Stimulated activated CD8-positive, alpha-beta memory T cell treated with anti-CD3 and anti-CD28 coated beads, Interleukin-7, amount 100 ng/mL, for 4 hours (primary cell): ENCODE measurements around the gene SBF2.
"Not testable (repeated sequence)": the region's sequence is repeated elsewhere in the genome, so short reads cannot be mapped to it uniquely, and the experiment has no call there.

Source experiments
- DNase-seq, 2 donors: peaks; one replicate each; pipeline ENCODE4 v3.0.0-alpha.2; 2020; ENCODE audit warnings: low read depth in 2 of 2

SBF2 gene

DNA sequence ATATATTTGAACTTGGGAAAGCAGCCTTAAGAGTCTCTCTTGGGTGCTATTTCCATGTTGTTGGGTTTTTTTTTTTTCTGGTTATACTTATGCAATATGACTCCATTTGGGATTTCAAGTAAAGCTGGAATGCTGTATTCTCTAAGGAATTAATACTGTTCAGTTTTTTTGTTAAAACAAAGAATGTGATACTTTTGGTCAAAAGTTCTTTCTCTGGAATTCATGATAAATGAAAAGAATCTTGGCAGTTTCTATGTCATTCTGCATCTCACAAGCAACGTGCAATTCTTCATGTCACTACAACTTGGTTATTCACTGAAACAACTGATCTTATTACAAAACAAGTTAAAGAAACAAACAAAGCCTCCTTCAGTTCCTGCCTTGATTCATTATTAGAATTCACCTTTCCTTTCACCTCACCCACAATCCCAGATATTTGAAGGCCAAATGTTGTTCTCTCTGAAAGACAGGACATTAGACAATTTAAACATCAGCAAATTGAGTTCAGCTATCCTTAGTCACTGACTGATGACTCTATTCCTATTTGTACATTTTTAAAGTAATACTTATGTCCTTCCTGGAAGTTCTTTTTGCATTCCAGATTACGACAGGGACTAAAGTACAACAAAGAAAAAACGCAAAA is 176.2 kb downstream of the SBF2 start:
- no peak for DNase-seq

- no peak for DNase-seq
Observed at GRCh38 chr11:10116588-10116987, 177.4 kb downstream of the SBF2 start.

DNA sequence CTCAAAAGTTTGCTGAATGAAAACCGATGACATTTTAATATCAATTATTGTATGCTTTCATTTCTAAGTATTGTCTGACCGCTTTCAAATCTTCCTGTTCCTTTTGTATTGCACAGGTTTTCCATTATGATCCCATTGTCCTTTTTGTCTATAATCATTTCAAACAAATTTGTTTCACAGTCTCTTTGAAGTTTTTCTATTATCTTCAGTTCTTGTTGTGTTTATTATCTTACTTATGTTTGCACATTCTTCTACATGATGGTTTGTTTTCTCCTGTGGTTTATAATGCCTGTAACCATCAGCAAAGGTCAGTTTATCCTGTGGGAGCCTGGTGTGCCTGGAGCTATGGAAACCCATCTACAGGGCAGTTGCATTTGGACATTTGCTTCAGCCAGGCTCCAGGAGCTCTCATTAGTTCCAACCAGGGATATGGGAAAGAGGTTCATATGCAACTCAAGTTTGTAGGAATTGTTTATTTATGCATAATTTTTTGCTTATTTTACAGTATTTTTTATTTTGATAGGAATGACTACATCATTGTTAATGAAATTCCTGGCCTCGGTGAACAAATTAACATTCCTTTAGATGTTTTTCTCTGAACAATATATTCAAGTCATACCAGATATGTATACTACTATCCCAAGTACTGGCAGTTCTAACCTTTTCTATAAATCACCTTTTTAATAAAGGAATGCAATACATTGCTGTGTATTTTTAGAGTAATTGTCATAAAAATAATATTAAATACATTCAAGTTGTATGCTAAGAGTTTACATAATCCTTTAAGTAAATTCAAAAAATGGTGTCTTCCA is 179.2 kb downstream of the SBF2 start:
- no peak for DNase-seq

GRCh38 chr11:10113852-10114251 is 180.2 kb downstream of the SBF2 start:
- no peak for DNase-seq

DNA sequence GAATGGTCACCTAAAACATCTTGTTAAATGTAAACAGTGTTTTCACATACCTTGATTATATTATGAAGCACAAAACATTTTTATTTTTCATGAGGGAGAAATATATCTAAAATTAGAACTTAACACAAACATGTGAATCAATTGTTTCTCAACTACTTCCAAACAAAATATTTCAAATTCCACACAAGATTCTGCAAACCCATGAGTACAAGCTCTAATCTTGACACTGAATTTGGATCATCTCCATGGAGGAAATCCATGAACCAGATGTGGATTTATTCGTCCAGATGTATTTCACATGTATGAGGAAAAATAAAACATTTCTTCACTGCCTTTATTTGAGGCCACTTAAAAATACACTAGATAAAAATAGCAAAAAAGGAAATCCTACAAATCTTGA is 184.2 kb downstream of the SBF2 start:
- no peak for DNase-seq

DNA sequence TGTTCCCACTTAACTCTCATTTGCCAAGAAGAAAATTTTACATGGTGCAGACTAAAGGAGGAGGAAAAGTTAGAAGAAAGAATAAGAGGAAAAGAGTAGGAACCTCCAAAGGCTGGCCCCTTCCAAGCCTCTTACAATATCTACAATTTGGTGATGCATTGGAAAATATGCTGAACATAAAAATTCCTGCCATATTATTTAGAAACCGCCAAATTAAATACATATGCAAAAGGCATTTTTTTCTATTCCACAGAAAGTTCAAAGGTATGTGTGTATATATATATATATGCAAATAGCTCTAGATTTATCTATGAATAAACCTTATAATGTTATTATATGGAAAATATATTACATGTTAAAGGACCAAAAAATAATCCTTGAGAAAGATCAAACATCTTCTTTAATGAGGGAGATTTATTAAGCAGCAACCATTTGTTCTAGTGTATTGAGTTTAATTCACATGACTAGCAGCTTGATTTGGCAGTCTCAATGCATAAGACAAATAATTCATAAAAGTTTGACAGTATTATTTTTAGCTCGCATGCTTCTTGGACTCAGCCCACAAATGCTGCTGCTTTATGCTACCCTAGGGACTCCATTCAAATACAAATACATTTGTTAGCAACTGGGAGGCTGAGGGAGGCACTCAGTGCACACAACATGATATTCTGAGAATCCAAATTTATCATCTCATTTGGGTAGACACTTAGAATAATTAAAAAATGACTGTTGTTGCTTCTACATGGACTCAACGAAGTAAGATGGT is 184.9 kb downstream of the SBF2 start:
- no peak for DNase-seq

GRCh38 chr11:10107497-10107896 is 186.5 kb downstream of the SBF2 start:
- no peak for DNase-seq

DNA sequence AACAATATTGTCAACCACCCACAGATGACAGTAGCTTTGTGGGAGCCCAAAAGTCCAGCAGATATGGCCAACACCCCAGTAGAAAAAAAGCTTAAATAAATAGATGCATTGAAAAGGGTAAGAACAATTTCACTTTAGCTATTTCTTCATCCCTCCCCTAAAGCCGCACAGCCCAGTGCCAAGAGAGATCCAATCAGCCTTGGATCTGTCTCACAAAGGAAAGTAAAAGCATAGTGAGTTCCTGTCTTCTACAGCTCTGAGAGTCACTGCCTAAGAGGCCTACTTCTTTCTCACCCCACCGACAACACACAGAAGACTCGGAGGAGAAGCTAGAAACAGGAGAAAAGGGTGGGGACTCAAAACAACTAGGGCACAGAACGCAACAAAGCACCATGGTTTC is 196.4 kb downstream of the SBF2 start:
- no peak for DNase-seq

DNA sequence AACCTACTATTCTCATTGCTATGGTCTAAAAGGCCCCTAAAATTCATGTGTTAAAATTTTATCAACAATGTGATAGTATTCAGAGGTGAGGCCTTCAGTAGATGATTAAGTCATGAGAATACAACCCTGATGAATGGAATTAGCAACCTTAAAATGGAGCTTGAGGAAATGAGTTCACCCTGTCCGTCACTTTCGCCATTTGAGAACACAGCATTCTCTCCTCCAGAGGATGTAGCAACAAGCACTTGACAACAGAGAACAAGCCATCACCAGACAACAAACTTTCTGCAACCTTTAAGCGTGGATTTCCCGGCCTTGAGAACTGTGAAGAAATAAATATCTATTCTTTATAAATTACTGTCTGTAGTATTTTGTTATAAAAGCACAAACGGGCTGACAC is 197.0 kb downstream of the SBF2 start:
- DNase-seq = no peak

GRCh38 chr11:10095412-10096208 is 198.4 kb downstream of the SBF2 start:
- no peak for DNase-seq

- DNase-seq = no peak
Observed at GRCh38 chr11:10092426-10092825, 201.6 kb downstream of the SBF2 start.

DNA sequence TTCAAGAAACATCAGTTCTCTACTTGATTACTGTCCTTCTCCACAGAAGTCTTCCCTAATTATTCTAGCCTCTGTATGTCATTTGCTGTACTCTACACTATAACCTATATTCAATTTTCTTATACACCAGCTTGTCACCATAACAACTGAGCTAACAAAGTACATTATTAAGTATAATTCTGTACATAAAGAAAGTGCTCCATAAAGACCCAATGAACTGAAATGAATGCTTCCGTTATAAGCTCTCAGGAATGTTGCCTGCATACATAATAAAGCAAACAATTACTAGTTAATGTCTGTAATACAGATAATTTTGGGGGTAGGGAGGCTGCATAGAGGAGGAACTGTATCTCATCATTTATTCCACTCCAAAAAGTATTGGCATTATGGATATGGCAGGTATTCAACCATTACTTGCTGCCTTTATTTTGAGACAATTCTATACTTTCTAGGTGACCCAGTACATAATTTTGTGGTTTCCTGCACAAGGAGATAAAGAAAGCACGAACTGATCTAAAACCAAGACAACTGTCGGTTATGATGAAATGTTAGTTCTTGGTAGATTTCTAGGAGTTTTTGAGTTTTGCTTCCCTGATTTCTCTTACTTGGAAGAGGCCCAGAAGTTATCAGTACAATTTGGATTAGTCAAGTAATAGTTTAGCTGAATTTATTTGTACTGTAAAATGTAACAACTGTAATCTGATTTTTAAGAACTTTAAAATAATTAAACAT is 202.5 kb downstream of the SBF2 start:
- no peak for DNase-seq

DNA sequence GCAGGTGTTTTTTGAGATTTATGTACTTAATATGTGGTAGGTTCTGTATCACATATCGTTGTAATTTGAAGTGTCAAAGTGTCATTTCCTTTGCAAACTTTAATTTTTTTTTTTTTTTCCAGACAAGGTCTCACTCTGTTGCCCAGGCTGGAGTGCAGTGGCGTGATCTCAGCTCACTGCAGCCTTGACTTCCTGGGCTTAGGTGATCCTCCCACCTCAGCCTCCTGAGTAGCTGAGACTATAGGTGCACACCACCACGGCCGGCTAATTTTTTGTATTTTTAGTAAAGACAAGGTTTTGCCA is 206.1 kb downstream of the SBF2 start:
- DNase-seq = not testable (repeated sequence)

DNA sequence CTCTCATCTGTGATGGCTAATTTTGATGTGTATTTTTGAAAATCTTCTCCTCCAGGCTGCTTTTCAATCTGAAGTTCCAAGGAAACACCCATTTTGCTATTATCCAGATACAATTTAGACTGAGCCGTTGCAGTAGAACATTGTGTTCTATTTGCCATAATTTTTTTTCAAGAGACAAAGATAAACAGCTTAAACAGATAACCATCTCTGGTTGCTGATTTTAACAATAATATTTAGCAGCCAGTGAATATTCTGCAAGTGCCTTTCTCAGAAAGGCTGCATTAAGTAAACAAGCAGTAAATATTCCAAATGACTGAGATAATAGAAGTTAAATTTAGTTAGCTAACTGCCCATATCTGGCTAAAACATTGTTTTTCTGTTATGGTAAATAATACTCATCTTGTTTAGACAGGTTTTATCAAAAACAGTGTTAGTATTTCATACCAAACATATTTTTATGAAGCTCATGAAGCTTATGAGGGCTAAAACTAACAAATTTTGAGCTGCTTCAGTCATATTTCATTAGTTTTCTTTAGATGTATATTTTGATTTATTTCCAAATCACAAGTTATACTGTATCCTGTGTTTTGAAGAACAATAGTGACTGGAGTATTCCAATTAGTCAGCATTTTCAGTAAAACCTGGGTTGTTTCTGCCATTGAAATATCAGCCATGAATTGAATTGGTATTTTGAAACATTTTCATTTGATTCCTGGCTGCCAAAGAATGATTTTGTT is 206.7 kb downstream of the SBF2 start:
- DNase-seq = no peak

GRCh38 chr11:10080138-10080537 is 213.9 kb downstream of the SBF2 start:
- no peak for DNase-seq

- no peak for DNase-seq
Observed at GRCh38 chr11:10076458-10077141, 217.4 kb downstream of the SBF2 start.

- DNase-seq = no peak
Observed at GRCh38 chr11:10075141-10075540, 218.9 kb downstream of the SBF2 start.

GRCh38 chr11:10072841-10073240 is 221.2 kb downstream of the SBF2 start:
- no peak for DNase-seq

DNA sequence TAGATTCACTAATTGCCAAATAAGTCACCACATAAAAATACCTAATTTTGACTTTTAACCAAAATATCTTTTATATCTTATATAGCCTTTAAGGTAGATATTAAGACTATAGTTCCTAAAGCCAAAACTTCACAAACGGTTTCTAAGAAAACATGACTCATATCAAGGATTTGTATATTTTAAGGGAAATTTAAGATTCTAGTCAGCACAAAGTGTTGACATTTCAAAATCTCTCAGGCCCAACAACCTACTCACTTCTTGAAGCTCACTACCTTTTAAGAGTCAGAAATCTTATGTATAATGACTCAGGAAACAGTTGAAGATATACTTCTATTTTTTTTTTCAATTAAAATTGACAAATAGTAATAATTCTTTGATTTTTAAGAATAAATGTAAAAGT is 221.9 kb downstream of the SBF2 start:
- DNase-seq = no peak

- DNase-seq = no peak
Observed at GRCh38 chr11:10067629-10068300, 226.3 kb downstream of the SBF2 start.
